ENCODE results near the gene GTF2IRD1. TPM values are rescaled to one million over a fixed set of nuclear protein-coding genes. Genes with fewer than 3 reads are reported as not detected.

GTF2IRD1 gene
- total and polyA plus RNA-seq, 3 donors from 2014 or later: 15.1 to 24.7 (median 22.4) TPM

DNA sequence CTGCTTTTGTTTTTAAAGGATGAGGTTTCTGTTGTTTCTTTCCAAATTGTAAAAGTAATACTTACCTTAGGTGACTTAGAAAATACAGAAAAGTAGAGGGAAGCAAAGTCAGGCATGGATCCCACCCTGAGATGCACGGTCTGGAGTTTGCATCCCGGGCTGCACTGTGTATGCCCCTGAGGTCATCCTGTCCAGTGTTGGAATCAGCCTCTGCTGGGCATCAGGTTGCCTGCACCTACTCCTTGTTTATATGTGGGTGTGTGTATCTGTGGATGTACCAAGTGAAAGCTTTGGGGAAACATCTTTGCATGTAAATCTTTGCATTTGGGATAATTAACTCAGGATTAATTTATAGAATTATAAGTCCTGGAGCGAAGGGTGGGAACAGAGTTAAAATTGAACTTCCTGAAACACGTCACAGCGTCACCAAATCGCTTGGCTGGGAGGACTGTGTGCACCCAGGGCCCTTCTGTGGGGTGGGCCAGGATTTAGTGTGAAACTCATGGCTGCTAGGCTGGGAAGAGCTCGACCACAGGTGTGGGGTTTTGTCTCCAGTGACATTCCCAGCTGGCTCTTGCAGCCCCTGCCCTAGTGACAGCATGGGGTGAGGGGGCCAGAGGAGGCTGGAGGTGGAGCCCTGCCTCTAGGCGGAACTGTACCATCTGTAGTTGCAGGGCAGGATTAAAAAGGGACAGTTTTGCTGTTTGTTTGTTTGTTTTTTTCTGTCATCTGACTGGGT lies 27.9 kb downstream of the GTF2IRD1 start:
- Histone ChIP-seq H3K36me3 (ENCODE audit: low read depth, missing control alignments) (no peaks in the 10 kb centered on the region), H3K9me3 (no peaks in the 10 kb centered on the region), H3K4me3 (no peak overlapping the region), H3K27me3 (no peaks in the 10 kb centered on the region), H3K27ac (peak overlapping the region; percentile 92 to 97), H3K4me1 (peaks cover 51% of the 10 kb centered on the region)
- no peak for TF ChIP-seq POLR2A (IDR thresholded peaks at IDR 0.05)
- TF ChIP-seq, protein P1, sequence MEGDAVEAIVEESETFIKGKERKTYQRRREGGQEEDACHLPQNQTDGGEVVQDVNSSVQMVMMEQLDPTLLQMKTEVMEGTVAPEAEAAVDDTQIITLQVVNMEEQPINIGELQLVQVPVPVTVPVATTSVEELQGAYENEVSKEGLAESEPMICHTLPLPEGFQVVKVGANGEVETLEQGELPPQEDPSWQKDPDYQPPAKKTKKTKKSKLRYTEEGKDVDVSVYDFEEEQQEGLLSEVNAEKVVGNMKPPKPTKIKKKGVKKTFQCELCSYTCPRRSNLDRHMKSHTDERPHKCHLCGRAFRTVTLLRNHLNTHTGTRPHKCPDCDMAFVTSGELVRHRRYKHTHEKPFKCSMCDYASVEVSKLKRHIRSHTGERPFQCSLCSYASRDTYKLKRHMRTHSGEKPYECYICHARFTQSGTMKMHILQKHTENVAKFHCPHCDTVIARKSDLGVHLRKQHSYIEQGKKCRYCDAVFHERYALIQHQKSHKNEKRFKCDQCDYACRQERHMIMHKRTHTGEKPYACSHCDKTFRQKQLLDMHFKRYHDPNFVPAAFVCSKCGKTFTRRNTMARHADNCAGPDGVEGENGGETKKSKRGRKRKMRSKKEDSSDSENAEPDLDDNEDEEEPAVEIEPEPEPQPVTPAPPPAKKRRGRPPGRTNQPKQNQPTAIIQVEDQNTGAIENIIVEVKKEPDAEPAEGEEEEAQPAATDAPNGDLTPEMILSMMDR (IDR thresholded peaks at IDR 0.05): no peak
- no peak for DNase-seq
- WGBS, 2 donors: 68% methylated on average over 8 of the region's 8 CpGs
- intact Hi-C loops (cut with DNase I; ENCODE audit: low total_unique reads): no loop called here

DNA sequence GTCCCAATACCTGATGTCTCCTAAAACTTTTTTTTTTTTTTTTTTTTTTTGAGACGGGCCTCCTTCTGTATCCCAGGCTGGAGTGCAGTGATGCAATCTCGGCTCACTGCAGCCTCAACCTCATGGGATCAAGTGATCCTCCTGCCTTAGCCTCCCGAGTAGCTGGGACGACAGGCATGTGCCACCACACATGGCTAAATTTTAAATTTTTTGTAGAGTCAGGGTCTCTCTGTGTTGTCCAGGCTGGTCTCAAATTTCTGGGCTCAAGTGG lies 28.4 kb downstream of the GTF2IRD1 start:
- intact Hi-C loops (cut with DNase I; ENCODE audit: low total_unique reads): no loop called here
- H3K27ac ChIP-seq: no peak overlapping the region
- H3K27me3 ChIP-seq: no peaks in the 10 kb centered on the region
- H3K4me1 ChIP-seq: peaks cover 46% of the 10 kb centered on the region
- DNase-seq: no peak
- no peak overlapping the region for H3K4me3 ChIP-seq
- no peaks in the 10 kb centered on the region for H3K9me3 ChIP-seq
- WGBS, 2 donors: 88 to 95% methylated on average over 4 of the region's 4 CpGs
- H3K36me3 ChIP-seq (ENCODE audit: low read depth, missing control alignments): no peaks in the 10 kb centered on the region
- TF ChIP-seq, protein P1 (IDR thresholded peaks at IDR 0.05): no peak
- no peak for TF ChIP-seq POLR2A (IDR thresholded peaks at IDR 0.05)

DNA sequence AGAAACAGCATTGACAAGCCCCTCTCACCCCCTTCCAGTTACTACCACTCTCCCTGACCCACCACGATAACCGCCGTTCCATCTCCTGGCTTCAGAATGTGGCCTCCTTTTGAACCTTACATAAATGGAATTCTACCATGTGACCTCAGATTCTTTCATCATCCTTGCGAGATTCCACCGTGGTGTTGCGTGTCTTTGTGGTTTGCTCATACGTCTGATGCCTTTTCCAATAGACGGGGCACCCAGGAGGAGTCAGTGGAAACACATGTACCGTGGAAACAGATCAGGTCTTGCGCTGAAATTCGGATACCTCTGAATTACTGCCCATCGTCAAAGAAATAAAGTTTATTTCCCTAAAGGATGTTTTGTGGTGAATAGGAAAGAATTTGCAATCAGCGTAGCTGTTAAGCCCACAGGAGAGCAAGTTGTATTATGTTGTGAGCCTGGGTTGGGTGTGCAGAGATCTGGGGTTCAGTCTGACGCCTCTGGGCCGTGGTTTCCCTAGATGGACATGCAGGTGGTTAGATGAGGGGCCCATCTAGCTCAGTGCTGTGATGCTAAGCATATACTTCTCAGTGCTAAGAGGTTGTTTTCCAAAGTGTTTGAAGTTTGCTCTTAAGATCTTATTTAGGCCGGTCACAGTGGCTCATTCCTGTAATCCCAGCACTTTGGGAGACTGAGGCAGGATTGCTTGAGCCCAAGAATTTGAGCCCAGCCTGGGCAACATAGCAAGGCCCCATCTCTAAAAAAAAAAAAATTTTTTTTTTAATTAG lies 29.1 kb downstream of the GTF2IRD1 start:
- DNase-seq: no peak
- 77% methylated on average over 16 of the region's 16 CpGs for WGBS, 2 donors
- Histone ChIP-seq H3K27ac (no peak overlapping the region), H3K27me3 (no peaks in the 10 kb centered on the region), H3K9me3 (no peaks in the 10 kb centered on the region), H3K36me3 (ENCODE audit: low read depth, missing control alignments) (no peaks in the 10 kb centered on the region), H3K4me3 (no peak overlapping the region), H3K4me1 (peaks cover 39% of the 10 kb centered on the region)
- TF ChIP-seq, protein P1 (IDR thresholded peaks at IDR 0.05): no peak
- no peak for TF ChIP-seq POLR2A (IDR thresholded peaks at IDR 0.05)
- intact Hi-C loops (cut with DNase I; ENCODE audit: low total_unique reads): no loop called here

DNA sequence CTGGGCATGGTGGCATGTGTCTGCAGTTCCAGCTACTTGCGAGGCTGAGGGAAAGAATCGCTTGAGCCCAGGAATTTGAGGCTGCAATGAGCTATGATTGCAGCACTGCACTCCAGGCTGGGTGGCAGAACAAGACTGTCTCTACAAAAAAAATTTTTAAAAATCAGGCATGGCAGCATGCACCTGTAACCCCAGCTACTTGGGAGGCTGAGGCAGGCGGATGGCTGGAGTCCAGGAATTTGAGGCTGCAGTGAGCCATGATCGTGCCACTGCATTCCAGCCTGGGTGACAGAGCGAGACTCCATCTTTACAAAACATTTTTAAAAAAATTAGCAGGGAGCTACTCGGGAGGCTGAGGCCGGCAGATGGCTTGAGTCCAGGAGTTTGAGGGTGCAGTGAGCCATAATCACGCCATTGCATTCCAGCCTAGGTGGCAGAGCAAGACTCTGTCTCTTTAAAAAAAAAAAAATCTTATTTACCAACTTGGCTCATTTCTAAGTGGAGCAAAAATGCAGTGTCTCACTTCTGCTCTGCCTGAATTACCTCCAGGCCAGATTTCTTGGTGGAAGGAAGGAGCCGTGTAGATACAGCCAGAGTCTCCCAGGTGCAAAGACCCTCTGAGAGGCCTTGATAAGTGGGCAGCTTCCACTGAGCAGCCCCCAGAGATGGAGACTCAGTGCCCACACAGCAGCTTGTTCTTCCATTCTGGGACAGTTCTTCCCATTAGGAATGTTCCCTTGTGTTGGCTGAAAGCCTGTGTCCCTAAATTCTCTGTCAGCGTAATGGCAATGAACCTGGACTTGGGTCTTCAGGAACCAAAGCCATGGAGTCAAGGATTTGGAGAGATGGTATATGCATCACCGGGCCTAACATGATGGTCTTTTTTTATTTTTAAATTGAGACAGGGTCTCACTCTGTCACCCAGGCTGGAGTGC lies 30.0 kb downstream of the GTF2IRD1 start:
- no peak for DNase-seq
- H3K9me3 ChIP-seq: no peaks in the 10 kb centered on the region
- H3K36me3 ChIP-seq (ENCODE audit: low read depth, missing control alignments): no peaks in the 10 kb centered on the region
- TF ChIP-seq, protein P1 (IDR thresholded peaks at IDR 0.05): no peak
- no peak for TF ChIP-seq POLR2A (IDR thresholded peaks at IDR 0.05)
- peaks cover 30% of the 10 kb centered on the region for H3K4me1 ChIP-seq
- no peak overlapping the region for H3K4me3 ChIP-seq
- WGBS, 2 donors: 67 to 70% methylated on average over 11 of the region's 11 CpGs
- no peak overlapping the region for H3K27ac ChIP-seq
- no peaks in the 10 kb centered on the region for H3K27me3 ChIP-seq
- intact Hi-C loops (cut with DNase I; ENCODE audit: low total_unique reads): no loop called here

All from testis (tissue), 3 donors.